GM12875 (cell line): ENCODE data around the gene ARFIP1.
A peak's percentile ranks its signal among the peaks of the same experiment; 100 is the strongest.

Experiments
- H3K4me3 ChIP-seq: one replicate; pipeline ENCODE4 v1.5.1; 2011; ENCODE audit warnings: low read depth, low read length, control low read depth
- TF ChIP-seq, protein P1 (sequence below): IDR thresholded peaks from 2 replicates; pipeline ENCODE4 v1.5.1; 2011; ENCODE audit warnings: low read depth, mild to moderate bottlenecking, control low read depth, inconsistent platforms, low read length, moderate library complexity, borderline replicate concordance; ENCODE audit not compliant: insufficient read depth

ARFIP1 gene, protein sequence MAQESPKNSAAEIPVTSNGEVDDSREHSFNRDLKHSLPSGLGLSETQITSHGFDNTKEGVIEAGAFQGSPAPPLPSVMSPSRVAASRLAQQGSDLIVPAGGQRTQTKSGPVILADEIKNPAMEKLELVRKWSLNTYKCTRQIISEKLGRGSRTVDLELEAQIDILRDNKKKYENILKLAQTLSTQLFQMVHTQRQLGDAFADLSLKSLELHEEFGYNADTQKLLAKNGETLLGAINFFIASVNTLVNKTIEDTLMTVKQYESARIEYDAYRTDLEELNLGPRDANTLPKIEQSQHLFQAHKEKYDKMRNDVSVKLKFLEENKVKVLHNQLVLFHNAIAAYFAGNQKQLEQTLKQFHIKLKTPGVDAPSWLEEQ

DNA sequence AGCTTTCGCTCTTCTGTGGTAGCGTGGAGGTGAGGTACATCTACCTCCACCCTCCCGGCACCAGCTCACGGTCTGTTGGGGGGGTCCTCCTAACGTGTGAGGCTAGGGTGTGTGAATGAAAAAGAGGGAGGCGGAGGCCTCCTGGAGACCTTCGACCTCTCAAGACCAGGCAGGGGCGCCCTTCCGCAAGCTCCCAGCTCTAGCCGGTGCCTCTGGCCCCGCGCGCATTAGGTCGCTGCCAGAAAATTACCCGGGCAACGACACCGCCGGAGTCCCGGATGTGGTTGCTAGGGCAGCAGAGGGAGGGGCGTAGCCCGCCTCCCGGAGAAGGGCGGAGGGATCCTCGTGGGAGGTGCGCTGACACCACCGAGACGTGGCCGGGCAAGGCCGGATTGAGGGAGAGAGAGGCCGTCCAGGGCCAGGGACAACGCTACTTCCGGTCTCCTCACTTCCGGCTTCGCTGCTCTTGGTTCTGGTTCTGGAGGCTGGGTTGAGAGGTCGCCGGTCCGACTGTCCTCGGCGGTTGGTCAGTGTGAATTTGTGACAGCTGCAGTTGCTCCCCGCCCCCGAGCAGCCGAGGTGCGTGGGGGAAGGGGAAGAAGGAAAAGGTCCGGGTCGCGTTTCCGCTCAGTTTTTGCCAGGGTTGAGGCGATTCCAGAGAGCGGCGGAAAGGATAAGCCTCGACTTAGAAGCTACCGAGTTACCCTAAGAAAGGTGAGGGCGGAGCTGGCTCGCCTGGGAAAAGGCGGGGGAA, at the start of gene ARFIP1, which contains the start of gene TIGD4:
TSS of gene ARFIP1 (plus strand) at position 442 of the 754 bp plus-strand sequence. CDS start 49,680 bp downstream, outside the sequence.
TSS of gene TIGD4 (minus strand) at position 218 of the 754 bp plus-strand sequence. CDS start 8,726 bp downstream, outside the sequence.
- peak within 1 kb of the TSS; percentile 89 for H3K4me3 ChIP-seq
- TF ChIP-seq, protein P1, sequence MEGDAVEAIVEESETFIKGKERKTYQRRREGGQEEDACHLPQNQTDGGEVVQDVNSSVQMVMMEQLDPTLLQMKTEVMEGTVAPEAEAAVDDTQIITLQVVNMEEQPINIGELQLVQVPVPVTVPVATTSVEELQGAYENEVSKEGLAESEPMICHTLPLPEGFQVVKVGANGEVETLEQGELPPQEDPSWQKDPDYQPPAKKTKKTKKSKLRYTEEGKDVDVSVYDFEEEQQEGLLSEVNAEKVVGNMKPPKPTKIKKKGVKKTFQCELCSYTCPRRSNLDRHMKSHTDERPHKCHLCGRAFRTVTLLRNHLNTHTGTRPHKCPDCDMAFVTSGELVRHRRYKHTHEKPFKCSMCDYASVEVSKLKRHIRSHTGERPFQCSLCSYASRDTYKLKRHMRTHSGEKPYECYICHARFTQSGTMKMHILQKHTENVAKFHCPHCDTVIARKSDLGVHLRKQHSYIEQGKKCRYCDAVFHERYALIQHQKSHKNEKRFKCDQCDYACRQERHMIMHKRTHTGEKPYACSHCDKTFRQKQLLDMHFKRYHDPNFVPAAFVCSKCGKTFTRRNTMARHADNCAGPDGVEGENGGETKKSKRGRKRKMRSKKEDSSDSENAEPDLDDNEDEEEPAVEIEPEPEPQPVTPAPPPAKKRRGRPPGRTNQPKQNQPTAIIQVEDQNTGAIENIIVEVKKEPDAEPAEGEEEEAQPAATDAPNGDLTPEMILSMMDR = peak; percentile 35; the same call in 1 of the 2 replicates

DNA sequence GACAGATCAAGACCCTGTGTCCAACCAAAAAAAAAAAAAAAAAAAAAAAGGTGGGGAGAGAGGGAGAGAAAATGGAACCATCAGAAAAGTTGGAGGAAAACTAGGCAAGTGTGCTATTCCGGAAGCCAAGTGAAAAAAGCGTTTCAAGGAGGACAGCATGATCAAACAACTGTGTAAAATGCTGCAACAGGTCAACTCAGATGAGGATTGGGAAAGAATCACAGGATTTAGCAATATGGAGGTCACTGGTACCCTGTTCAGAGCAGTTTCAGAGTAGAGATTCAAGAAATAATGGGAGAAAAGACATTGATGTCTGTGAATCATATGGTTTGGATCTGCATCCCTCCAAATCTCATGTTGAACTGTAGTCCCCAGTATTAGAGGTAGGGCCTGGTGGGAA, 47.8 kb upstream of the ARFIP1 start:
- TF ChIP-seq, protein P1 = no peak

DNA sequence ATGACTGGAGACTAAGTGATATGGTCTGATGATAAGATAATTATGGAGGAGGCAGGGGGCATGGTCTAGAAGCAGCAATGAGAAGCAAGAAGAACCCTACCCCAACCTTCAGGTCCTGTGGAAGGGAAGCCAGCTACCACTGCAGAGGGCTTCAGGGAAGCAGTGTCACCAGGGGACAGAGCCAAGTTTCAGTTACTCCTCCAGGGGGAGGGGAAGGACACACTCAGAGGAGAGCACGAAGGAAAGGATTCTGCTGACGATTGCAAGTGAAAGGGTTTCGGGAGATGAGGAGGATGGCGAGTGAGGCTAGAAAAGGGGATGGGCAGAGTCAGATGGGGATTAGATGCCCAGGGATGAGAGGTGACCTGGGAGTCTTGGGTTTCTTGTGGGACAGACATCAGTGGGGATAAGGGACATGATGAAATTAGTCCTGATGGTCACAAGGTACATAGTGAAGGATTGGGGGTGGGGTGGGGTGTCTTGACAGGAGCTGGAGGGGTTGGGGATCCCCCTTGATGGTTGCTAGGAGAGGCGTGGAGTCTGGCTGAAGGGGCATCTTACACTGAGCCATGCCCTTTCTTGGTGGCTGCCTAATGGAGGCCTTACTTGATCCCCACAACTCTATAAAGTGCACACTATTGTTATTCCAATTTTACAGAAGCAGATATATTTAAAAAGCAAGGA, 45.6 kb upstream of the ARFIP1 start:
- no peak overlapping the region for H3K4me3 ChIP-seq
- TF ChIP-seq, protein P1 = no peak

More for the DNA sequence above, 47.8 kb upstream of the ARFIP1 start:
- no peak overlapping the region for H3K4me3 ChIP-seq

DNA sequence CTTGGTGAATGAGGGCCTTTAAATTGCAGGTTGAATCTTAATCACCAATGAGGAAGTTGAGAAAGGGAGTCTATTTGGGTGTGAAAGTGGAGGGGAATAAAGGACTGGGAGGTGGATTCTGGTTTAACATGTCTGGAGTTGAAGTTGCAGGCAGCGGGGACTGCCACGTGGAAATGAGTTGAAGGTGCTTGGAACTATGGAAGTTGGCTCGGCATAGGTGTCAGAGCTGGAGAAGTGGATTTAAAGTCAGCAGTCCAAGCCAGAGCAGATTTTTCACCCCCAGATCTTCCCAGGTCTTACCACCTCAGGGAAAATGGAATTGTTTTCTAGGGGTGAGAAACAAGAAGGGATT, 45.1 kb upstream of the ARFIP1 start:
- H3K4me3 ChIP-seq = no peak overlapping the region
- TF ChIP-seq, protein P1 = no peak

DNA sequence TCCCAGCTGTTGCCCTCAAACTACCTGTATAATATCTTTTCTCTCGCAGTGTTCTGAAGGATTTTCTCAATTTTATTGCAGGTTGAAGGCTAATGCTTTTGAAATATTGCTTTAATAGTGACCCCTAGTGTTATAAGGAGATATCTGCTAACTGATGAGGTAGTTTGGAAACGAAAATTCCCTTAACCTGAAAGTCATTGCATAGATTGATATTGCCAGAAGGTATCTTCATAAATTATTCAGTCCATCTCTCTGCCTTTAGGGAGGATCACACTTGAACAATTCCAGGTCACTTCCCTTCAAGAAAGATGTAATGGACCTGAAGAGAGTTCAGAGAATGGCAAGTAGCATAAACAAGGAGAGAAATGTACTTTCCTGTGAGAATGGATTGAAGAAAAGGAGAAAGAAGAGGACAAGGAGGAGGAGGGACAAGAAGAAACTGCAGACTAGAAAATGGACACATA, 44.3 kb upstream of the ARFIP1 start:
- TF ChIP-seq, protein P1 = peak; percentile 28; the same call in 1 of the 2 replicates
- no peak overlapping the region for H3K4me3 ChIP-seq

DNA sequence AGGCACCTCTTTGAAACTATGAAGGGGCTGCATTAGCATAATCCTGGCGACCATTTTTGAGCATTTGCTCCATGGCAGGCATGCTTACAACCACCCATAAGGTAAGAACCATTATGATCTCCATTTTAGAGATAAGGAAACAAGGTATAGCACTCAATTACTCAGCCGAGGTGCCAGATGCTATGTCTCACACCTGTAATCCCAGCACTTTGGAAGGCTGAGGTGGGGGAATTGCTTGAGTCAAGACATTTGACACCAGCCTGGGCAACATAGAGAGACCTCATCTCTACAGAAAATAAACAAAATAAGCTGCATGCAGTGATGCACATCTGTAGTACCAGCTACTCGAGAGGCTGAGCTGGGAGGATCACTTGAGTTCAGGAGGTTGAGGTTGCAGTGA, 43.8 kb upstream of the ARFIP1 start:
- H3K4me3 ChIP-seq = no peak overlapping the region
- TF ChIP-seq, protein P1 = no peak
